Measurements from ENCODE around the gene LYRM7.
A peak's percentile ranks its signal among the peaks of the same experiment; 100 is the strongest.
"Not testable (repeated sequence)": the region's sequence is repeated elsewhere in the genome, so short reads cannot be mapped to it uniquely, and the experiment has no call there.

Gene LYRM7

GRCh38 chr5:131185523-131186104, 14.9 kb downstream of the LYRM7 start:
- no peak overlapping the region for H3K9ac ChIP-seq

GRCh38 chr5:131186561-131187256, 16.0 kb downstream of the LYRM7 start:
- H3K4me2 ChIP-seq, result peak overlapping the region; percentile 50
- H3K4me3 ChIP-seq (IDR thresholded peaks at IDR 0.05; ENCODE audit: insufficient read depth, low read depth, low read length), result no peak overlapping the region
- no peaks in the 10 kb centered on the region for H3K79me2 ChIP-seq (ENCODE audit: insufficient read depth, low read depth)
- H3K9ac ChIP-seq, result no peak overlapping the region
- H4K20me1 ChIP-seq (ENCODE audit: insufficient read depth), result no peaks in the 10 kb centered on the region
- H3K4me1 ChIP-seq (ENCODE audit: low read depth, poor library complexity, severe bottlenecking), result peaks cover 23% of the 10 kb centered on the region
- no peaks in the 10 kb centered on the region for H3K36me3 ChIP-seq (ENCODE audit: insufficient read depth)
- peak overlapping the region; percentile 7; the same call in 1 of the 2 replicates for H3K27ac ChIP-seq
- H3K27me3 ChIP-seq (ENCODE audit: insufficient read depth, low read depth), result no peaks in the 10 kb centered on the region
- no peak overlapping the region for H2AFZ ChIP-seq (ENCODE audit: low read depth)
- TF ChIP-seq CTCF (conservative IDR thresholded peaks at IDR 0.05; ENCODE audit: low read depth, low read length), result no peak

More at GRCh38 chr5:131185523-131186104, 14.9 kb downstream of the LYRM7 start:
- H3K27ac ChIP-seq, result no peak overlapping the region
- H3K4me1 ChIP-seq (ENCODE audit: low read depth, poor library complexity, severe bottlenecking), result peaks cover 23% of the 10 kb centered on the region
- H3K79me2 ChIP-seq (ENCODE audit: insufficient read depth, low read depth), result no peaks in the 10 kb centered on the region
- H3K27me3 ChIP-seq (ENCODE audit: insufficient read depth, low read depth), result no peaks in the 10 kb centered on the region
- H3K36me3 ChIP-seq (ENCODE audit: insufficient read depth), result no peaks in the 10 kb centered on the region
- no peaks in the 10 kb centered on the region for H4K20me1 ChIP-seq (ENCODE audit: insufficient read depth)
- H3K4me2 ChIP-seq, result peak overlapping the region; percentile 50; the same call in 1 of the 2 replicates
- TF ChIP-seq CTCF (conservative IDR thresholded peaks at IDR 0.05; ENCODE audit: low read depth, low read length), result no peak
- H3K4me3 ChIP-seq (IDR thresholded peaks at IDR 0.05; ENCODE audit: insufficient read depth, low read depth, low read length), result no peak overlapping the region
- no peak overlapping the region for H2AFZ ChIP-seq (ENCODE audit: low read depth)

- H3K9ac ChIP-seq, result no peak overlapping the region
- no peaks in the 10 kb centered on the region for H3K36me3 ChIP-seq (ENCODE audit: insufficient read depth)
- no peak overlapping the region for H3K27ac ChIP-seq
- no peaks in the 10 kb centered on the region for H4K20me1 ChIP-seq (ENCODE audit: insufficient read depth)
- no peak overlapping the region for H3K4me3 ChIP-seq (IDR thresholded peaks at IDR 0.05; ENCODE audit: insufficient read depth, low read depth, low read length)
- H2AFZ ChIP-seq (ENCODE audit: low read depth), result no peak overlapping the region
- no peak for TF ChIP-seq CTCF (conservative IDR thresholded peaks at IDR 0.05; ENCODE audit: low read depth, low read length)
- H3K4me2 ChIP-seq, result no peak overlapping the region
- no peaks in the 10 kb centered on the region for H3K4me1 ChIP-seq (ENCODE audit: low read depth, poor library complexity, severe bottlenecking)
- H3K79me2 ChIP-seq (ENCODE audit: insufficient read depth, low read depth), result no peaks in the 10 kb centered on the region
- H3K27me3 ChIP-seq (ENCODE audit: insufficient read depth, low read depth), result no peaks in the 10 kb centered on the region
Measured at GRCh38 chr5:131193106-131193505, 22.4 kb downstream of the LYRM7 start.

GRCh38 chr5:131193897-131194296, 23.2 kb downstream of the LYRM7 start:
- H3K4me3 ChIP-seq (IDR thresholded peaks at IDR 0.05; ENCODE audit: insufficient read depth, low read depth, low read length); H3K9ac ChIP-seq; H3K4me1 ChIP-seq (ENCODE audit: low read depth, poor library complexity, severe bottlenecking); H3K79me2 ChIP-seq (ENCODE audit: insufficient read depth, low read depth); H2AFZ ChIP-seq (ENCODE audit: low read depth); H3K36me3 ChIP-seq (ENCODE audit: insufficient read depth); H3K27me3 ChIP-seq (ENCODE audit: insufficient read depth, low read depth); H3K4me2 ChIP-seq; H4K20me1 ChIP-seq (ENCODE audit: insufficient read depth); H3K27ac ChIP-seq: not testable (repeated sequence)

GRCh38 chr5:131194725-131195124, 24.0 kb downstream of the LYRM7 start:
- H3K79me2 ChIP-seq (ENCODE audit: insufficient read depth, low read depth), result no peaks in the 10 kb centered on the region
- H3K4me1 ChIP-seq (ENCODE audit: low read depth, poor library complexity, severe bottlenecking), result no peaks in the 10 kb centered on the region
- H3K9ac ChIP-seq, result no peak overlapping the region
- no peak overlapping the region for H2AFZ ChIP-seq (ENCODE audit: low read depth)
- H4K20me1 ChIP-seq (ENCODE audit: insufficient read depth), result no peaks in the 10 kb centered on the region
- H3K27ac ChIP-seq, result no peak overlapping the region
- no peak overlapping the region for H3K4me3 ChIP-seq (IDR thresholded peaks at IDR 0.05; ENCODE audit: insufficient read depth, low read depth, low read length)
- H3K27me3 ChIP-seq (ENCODE audit: insufficient read depth, low read depth), result no peaks in the 10 kb centered on the region
- no peak overlapping the region for H3K4me2 ChIP-seq
- no peak for TF ChIP-seq CTCF (conservative IDR thresholded peaks at IDR 0.05; ENCODE audit: low read depth, low read length)
- no peaks in the 10 kb centered on the region for H3K36me3 ChIP-seq (ENCODE audit: insufficient read depth)
